HG03342 (cell line): ENCODE measurements around the gene HTR2C.
"Not testable (repeated sequence)": the region's sequence is repeated elsewhere in the genome, so short reads cannot be mapped to it uniquely, and the experiment has no call there.

Source experiments
- ATAC-seq: cut with Tn5 transposase; IDR thresholded peaks from one replicate; pipeline ENCODE4 v1.9.1; 2021; ENCODE audit warnings: mild to moderate bottlenecking, moderate library complexity; ENCODE audit not compliant: unreplicated experiment

HTR2C gene

GRCh38 chrX:114937090-114937489 lies 353.2 kb downstream of the HTR2C start:
- ATAC-seq = not testable (repeated sequence)

GRCh38 chrX:114952696-114953095 lies 368.8 kb downstream of the HTR2C start:
- ATAC-seq = no peak
